Stimulated activated naive CD8-positive, alpha-beta T cell treated with anti-CD3 and anti-CD28 coated beads, Interleukin-15, Interleukin-2, amounts not matched to agents 100 ng/mL and 50 ng/mL, for 24 hours (primary cell): ENCODE results near the gene ANXA10.

Experiments used
- H3K27ac Mint-ChIP-seq: one replicate; pipeline ENCODE4 v1.8.0; 2021; ENCODE audit warnings: mild to moderate bottlenecking, mixed read lengths
- H3K27me3 Mint-ChIP-seq: one replicate; pipeline ENCODE4 v1.8.0; 2021; ENCODE audit warnings: mixed read lengths
- H3K36me3 Mint-ChIP-seq: one replicate; pipeline ENCODE4 v1.8.0; 2021; ENCODE audit warnings: low read depth, mixed read lengths
- H3K4me1 Mint-ChIP-seq: one replicate; pipeline ENCODE4 v1.8.0; 2021; ENCODE audit warnings: low read depth, mixed read lengths
- H3K4me3 Mint-ChIP-seq: one replicate; pipeline ENCODE4 v1.8.0; 2021; ENCODE audit warnings: mild to moderate bottlenecking, mixed read lengths
- H3K9me3 Mint-ChIP-seq: one replicate; pipeline ENCODE4 v1.8.0; 2021; ENCODE audit warnings: mixed read lengths

ANXA10 gene

GRCh38 chr4:168163106-168163505, 70.8 kb downstream of the ANXA10 start:
- Mint-ChIP-seq H3K9me3 (peaks cover 4% of the 10 kb centered on the region), H3K4me3 (no peak overlapping the region), H3K4me1 (no peaks in the 10 kb centered on the region), H3K27ac (no peak overlapping the region), H3K36me3 (no peaks in the 10 kb centered on the region), H3K27me3 (peaks cover 8% of the 10 kb centered on the region)

- no peaks in the 10 kb centered on the region for H3K4me1 Mint-ChIP-seq
- H3K4me3 Mint-ChIP-seq, result no peak overlapping the region
- H3K9me3 Mint-ChIP-seq, result peaks cover 4% of the 10 kb centered on the region
- no peak overlapping the region for H3K27ac Mint-ChIP-seq
- H3K27me3 Mint-ChIP-seq, result peaks cover 8% of the 10 kb centered on the region
- no peaks in the 10 kb centered on the region for H3K36me3 Mint-ChIP-seq
These were observed 71.7 kb downstream of the ANXA10 start for GRCh38 chr4:168164045-168164444.

GRCh38 chr4:168164915-168165548, 72.7 kb downstream of the ANXA10 start:
- Mint-ChIP-seq H3K27me3 (peaks cover 8% of the 10 kb centered on the region), H3K9me3 (peaks cover 3% of the 10 kb centered on the region), H3K36me3 (no peaks in the 10 kb centered on the region), H3K27ac (no peak overlapping the region), H3K4me3 (no peak overlapping the region), H3K4me1 (no peaks in the 10 kb centered on the region)

GRCh38 chr4:168167714-168168284, 75.5 kb downstream of the ANXA10 start:
- Mint-ChIP-seq H3K36me3 (no peaks in the 10 kb centered on the region), H3K27ac (no peak overlapping the region), H3K27me3 (no peaks in the 10 kb centered on the region), H3K4me1 (no peaks in the 10 kb centered on the region), H3K9me3 (no peaks in the 10 kb centered on the region), H3K4me3 (no peak overlapping the region)

GRCh38 chr4:168174308-168174707, 82.0 kb downstream of the ANXA10 start:
- Mint-ChIP-seq H3K4me1 (no peaks in the 10 kb centered on the region), H3K27ac (no peak overlapping the region), H3K9me3 (no peaks in the 10 kb centered on the region), H3K36me3 (no peaks in the 10 kb centered on the region), H3K4me3 (no peak overlapping the region), H3K27me3 (no peaks in the 10 kb centered on the region)

GRCh38 chr4:168177546-168178149, 85.3 kb downstream of the ANXA10 start:
- H3K4me1 Mint-ChIP-seq, result no peaks in the 10 kb centered on the region
- no peaks in the 10 kb centered on the region for H3K27me3 Mint-ChIP-seq
- H3K36me3 Mint-ChIP-seq, result no peaks in the 10 kb centered on the region
- no peak overlapping the region for H3K27ac Mint-ChIP-seq
- no peak overlapping the region for H3K4me3 Mint-ChIP-seq
- H3K9me3 Mint-ChIP-seq, result no peaks in the 10 kb centered on the region

GRCh38 chr4:168183717-168184571, 91.6 kb downstream of the ANXA10 start:
- Mint-ChIP-seq H3K9me3 (no peaks in the 10 kb centered on the region), H3K4me1 (no peaks in the 10 kb centered on the region), H3K27me3 (no peaks in the 10 kb centered on the region), H3K27ac (no peak overlapping the region), H3K36me3 (no peaks in the 10 kb centered on the region), H3K4me3 (no peak overlapping the region)

- Mint-ChIP-seq H3K27me3 (no peaks in the 10 kb centered on the region), H3K36me3 (no peaks in the 10 kb centered on the region), H3K9me3 (no peaks in the 10 kb centered on the region), H3K27ac (no peak overlapping the region), H3K4me3 (no peak overlapping the region), H3K4me1 (no peaks in the 10 kb centered on the region)
These were observed 96.4 kb downstream of the ANXA10 start for GRCh38 chr4:168188754-168189153.

- Mint-ChIP-seq H3K4me3 (no peak overlapping the region), H3K4me1 (no peaks in the 10 kb centered on the region), H3K27me3 (no peaks in the 10 kb centered on the region), H3K9me3 (peaks cover 14% of the 10 kb centered on the region), H3K36me3 (peaks cover 3% of the 10 kb centered on the region), H3K27ac (no peak overlapping the region)
These were observed 105.6 kb downstream of the ANXA10 start for GRCh38 chr4:168197926-168198325.

- H3K4me3 Mint-ChIP-seq, result no peak overlapping the region
- H3K27ac Mint-ChIP-seq, result no peak overlapping the region
- H3K27me3 Mint-ChIP-seq, result no peaks in the 10 kb centered on the region
- H3K36me3 Mint-ChIP-seq, result peaks cover 10% of the 10 kb centered on the region
- H3K4me1 Mint-ChIP-seq, result no peaks in the 10 kb centered on the region
- H3K9me3 Mint-ChIP-seq, result peaks cover 20% of the 10 kb centered on the region
These were observed 107.1 kb downstream of the ANXA10 start for GRCh38 chr4:168199260-168199957.

- Mint-ChIP-seq H3K27me3 (no peaks in the 10 kb centered on the region), H3K36me3 (peaks cover 15% of the 10 kb centered on the region), H3K9me3 (peaks cover 22% of the 10 kb centered on the region), H3K4me3 (no peak overlapping the region), H3K4me1 (no peaks in the 10 kb centered on the region), H3K27ac (no peak overlapping the region)
These were observed 108.3 kb downstream of the ANXA10 start for GRCh38 chr4:168200685-168201084.

GRCh38 chr4:168203233-168203911, 111.0 kb downstream of the ANXA10 start:
- H3K4me3 Mint-ChIP-seq, result no peak overlapping the region
- H3K4me1 Mint-ChIP-seq, result no peaks in the 10 kb centered on the region
- peaks cover 26% of the 10 kb centered on the region for H3K9me3 Mint-ChIP-seq
- no peak overlapping the region for H3K27ac Mint-ChIP-seq
- H3K36me3 Mint-ChIP-seq, result peaks cover 19% of the 10 kb centered on the region
- H3K27me3 Mint-ChIP-seq, result no peaks in the 10 kb centered on the region

GRCh38 chr4:168208957-168209614, 116.7 kb downstream of the ANXA10 start:
- Mint-ChIP-seq H3K4me3 (no peak overlapping the region), H3K4me1 (no peaks in the 10 kb centered on the region), H3K36me3 (peaks cover 25% of the 10 kb centered on the region), H3K27me3 (no peaks in the 10 kb centered on the region), H3K27ac (no peak overlapping the region), H3K9me3 (peaks cover 15% of the 10 kb centered on the region)

GRCh38 chr4:168212656-168213055, 120.3 kb downstream of the ANXA10 start:
- no peak overlapping the region for H3K27ac Mint-ChIP-seq
- no peak overlapping the region for H3K4me3 Mint-ChIP-seq
- no peaks in the 10 kb centered on the region for H3K27me3 Mint-ChIP-seq
- peaks cover 11% of the 10 kb centered on the region for H3K9me3 Mint-ChIP-seq
- H3K36me3 Mint-ChIP-seq, result peaks cover 49% of the 10 kb centered on the region
- H3K4me1 Mint-ChIP-seq, result no peaks in the 10 kb centered on the region
